OCI-LY1 (cell line): ENCODE measurements around the gene ZNF429.

ENCODE experiments used
- H2AFZ ChIP-seq: fragments of 200-600 bp; sonication (generic), shearing (Covaris generic); 2 replicates; pipeline ENCODE4 v1.6.0; 2014; ENCODE audit warnings: antibody characterized with exemption, mild to moderate bottlenecking, low read length
- H3F3A ChIP-seq: fragments of 200-600 bp; sonication (generic), shearing (Covaris generic); 2 replicates; pipeline ENCODE4 v1.6.0; 2014; ENCODE audit warnings: mild to moderate bottlenecking, antibody characterized with exemption, low read length, moderate library complexity; ENCODE audit not compliant: insufficient read depth
- H3K27ac ChIP-seq: fragments of 200-600 bp; sonication (generic); 2 replicates; pipeline ENCODE4 v1.5.1; 2014; ENCODE audit warnings: low read length, mixed run types, mild to moderate bottlenecking, low read depth; ENCODE audit not compliant: poor library complexity, severe bottlenecking
- H3K27me3 ChIP-seq: fragments of 200-600 bp; sonication (generic); 2 replicates; pipeline ENCODE4 v1.6.0; 2014; ENCODE audit warnings: antibody characterized with exemption, mild to moderate bottlenecking, low read length, moderate library complexity; ENCODE audit not compliant: insufficient read depth
- H3K36me3 ChIP-seq: fragments of 200-600 bp; sonication (generic); 2 replicates; pipeline ENCODE4 v1.6.1; 2014; ENCODE audit warnings: mild to moderate bottlenecking, antibody characterized with exemption, low read length, moderate library complexity, mixed read lengths; ENCODE audit not compliant: insufficient read depth
- H3K4me1 ChIP-seq: fragments of 200-600 bp; sonication (generic); 2 replicates; pipeline ENCODE4 v1.5.1; 2014; ENCODE audit warnings: mild to moderate bottlenecking, low read length, moderate library complexity; ENCODE audit not compliant: insufficient read depth, severe bottlenecking
- H3K4me2 ChIP-seq: fragments of 200-600 bp; sonication (generic), shearing (Covaris generic); 2 replicates; pipeline ENCODE4 v1.6.1; 2014; ENCODE audit warnings: low read length
- H3K4me3 ChIP-seq: fragments of 200-600 bp; sonication (generic); 2 replicates; pipeline ENCODE4 v1.5.1; 2014; ENCODE audit warnings: low read length, low read depth, mild to moderate bottlenecking, mixed read lengths; ENCODE audit not compliant: poor library complexity, severe bottlenecking
- H3K79me2 ChIP-seq: fragments of 200-600 bp; shearing (Covaris generic); 2 replicates; pipeline ENCODE4 v1.6.1; 2016; ENCODE audit warnings: mixed run types, low read length, mixed read lengths; ENCODE audit not compliant: insufficient read depth
- H3K9ac ChIP-seq: fragments of 200-600 bp; sonication (generic), shearing (Covaris generic); 2 replicates; pipeline ENCODE4 v1.6.1; 2014; ENCODE audit warnings: mild to moderate bottlenecking, low read length, mixed read lengths
- H3K9me2 ChIP-seq: fragments of 200-600 bp; sonication (generic), shearing (Covaris generic); 2 replicates; pipeline ENCODE4 v1.6.1; 2014; ENCODE audit warnings: low read depth, mild to moderate bottlenecking, low read length, mixed read lengths
- H3K9me3 ChIP-seq: fragments of 200-600 bp; shearing (Covaris generic); 2 replicates; pipeline ENCODE4 v1.6.1; 2014; ENCODE audit warnings: low read length, mixed read lengths
- H4K20me1 ChIP-seq: fragments of 200-600 bp; sonication (generic), shearing (Covaris generic); 2 replicates; pipeline ENCODE4 v1.6.0; 2016; ENCODE audit warnings: mild to moderate bottlenecking, low read length; ENCODE audit not compliant: insufficient read depth
- EZH2 ChIP-seq: fragments of 200-600 bp; sonication (generic), shearing (Covaris generic); IDR thresholded peaks from 2 replicates; pipeline ENCODE4 v1.8.0; 2017; ENCODE audit warnings: borderline replicate concordance, mixed run types, mild to moderate bottlenecking, antibody characterized with exemption, low read length, moderate library complexity, mixed read lengths
- TF ChIP-seq, protein P1 (sequence below): fragments of 200-600 bp; sonication (generic), shearing (Covaris generic); IDR thresholded peaks from 2 replicates; pipeline ENCODE4 v1.5.1; 2017; ENCODE audit warnings: mild to moderate bottlenecking, antibody characterized with exemption, low read length, moderate library complexity, mixed read lengths

ZNF429 gene

GRCh38 chr19:21604351-21604926 lies 99.0 kb downstream of the ZNF429 start:
- Histone ChIP-seq H3K4me1 (peaks cover 4% of the 10 kb centered on the region), H3K9me3 (no peaks in the 10 kb centered on the region), H3K36me3 (no peaks in the 10 kb centered on the region), H3F3A (no peaks in the 10 kb centered on the region), H3K9ac (peak overlapping the region; percentile 24; the same call in 1 of the 2 replicates), H3K4me2 (peak overlapping the region; percentile 69), H3K27me3 (no peaks in the 10 kb centered on the region), H3K79me2 (no peaks in the 10 kb centered on the region), H3K27ac (no peak overlapping the region), H3K4me3 (peak overlapping the region; percentile 52), H2AFZ (no peak overlapping the region), H3K9me2 (no peaks in the 10 kb centered on the region), H4K20me1 (no peaks in the 10 kb centered on the region)
- TF ChIP-seq EZH2, result no peak
- TF ChIP-seq, protein P1, sequence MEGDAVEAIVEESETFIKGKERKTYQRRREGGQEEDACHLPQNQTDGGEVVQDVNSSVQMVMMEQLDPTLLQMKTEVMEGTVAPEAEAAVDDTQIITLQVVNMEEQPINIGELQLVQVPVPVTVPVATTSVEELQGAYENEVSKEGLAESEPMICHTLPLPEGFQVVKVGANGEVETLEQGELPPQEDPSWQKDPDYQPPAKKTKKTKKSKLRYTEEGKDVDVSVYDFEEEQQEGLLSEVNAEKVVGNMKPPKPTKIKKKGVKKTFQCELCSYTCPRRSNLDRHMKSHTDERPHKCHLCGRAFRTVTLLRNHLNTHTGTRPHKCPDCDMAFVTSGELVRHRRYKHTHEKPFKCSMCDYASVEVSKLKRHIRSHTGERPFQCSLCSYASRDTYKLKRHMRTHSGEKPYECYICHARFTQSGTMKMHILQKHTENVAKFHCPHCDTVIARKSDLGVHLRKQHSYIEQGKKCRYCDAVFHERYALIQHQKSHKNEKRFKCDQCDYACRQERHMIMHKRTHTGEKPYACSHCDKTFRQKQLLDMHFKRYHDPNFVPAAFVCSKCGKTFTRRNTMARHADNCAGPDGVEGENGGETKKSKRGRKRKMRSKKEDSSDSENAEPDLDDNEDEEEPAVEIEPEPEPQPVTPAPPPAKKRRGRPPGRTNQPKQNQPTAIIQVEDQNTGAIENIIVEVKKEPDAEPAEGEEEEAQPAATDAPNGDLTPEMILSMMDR, result no peak
